HG03108 (cell line): Measurements from ENCODE around the gene PITPNC1.
"Not testable (repeated sequence)": the region's sequence is repeated elsewhere in the genome, so short reads cannot be mapped to it uniquely, and the experiment has no call there.

ENCODE experiments used
- ATAC-seq: cut with Tn5 transposase; IDR thresholded peaks from one replicate; pipeline ENCODE4 v1.9.1; 2021; ENCODE audit warnings: moderate library complexity; ENCODE audit not compliant: unreplicated experiment

The PITPNC1 gene

DNA sequence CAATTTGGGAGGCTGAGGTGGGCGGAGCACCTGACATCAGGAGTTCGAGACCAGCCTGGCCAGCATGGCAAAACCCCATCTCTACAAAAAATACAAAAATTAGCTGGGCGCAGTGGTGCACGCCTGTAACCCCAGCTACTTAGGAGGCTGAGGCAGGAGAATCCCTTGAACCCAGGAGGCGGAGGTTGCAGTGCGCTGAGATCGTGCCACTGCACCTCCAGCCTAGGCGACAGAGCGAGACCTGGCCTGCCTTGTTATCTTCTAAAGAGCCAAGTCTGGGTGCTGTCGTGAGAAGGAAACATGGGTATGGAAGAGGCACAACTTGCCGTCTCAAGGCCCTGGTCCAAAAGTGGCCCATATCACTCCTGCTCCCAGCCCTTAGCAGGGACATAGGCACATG is 103.9 kb downstream of the PITPNC1 start:
- not testable (repeated sequence) for ATAC-seq

DNA sequence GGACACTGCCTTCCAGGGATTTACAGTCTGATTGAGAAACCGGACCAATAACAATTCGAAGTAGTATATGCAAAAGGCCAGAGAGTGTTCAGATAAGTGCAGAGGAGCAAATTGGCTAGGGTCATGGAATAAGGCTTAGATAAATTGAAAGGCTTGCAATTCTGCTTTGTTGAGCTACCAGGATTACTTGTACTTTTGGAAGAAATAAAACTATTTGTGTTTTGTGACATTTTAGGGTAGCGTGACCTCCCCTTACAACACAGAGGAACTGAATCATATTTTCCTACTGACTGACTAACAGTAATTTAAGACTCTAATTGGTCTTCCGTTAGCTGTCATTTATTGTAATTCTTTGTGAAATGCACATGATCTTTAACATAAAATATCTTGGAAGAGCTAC is 104.7 kb downstream of the PITPNC1 start:
- ATAC-seq = no peak

DNA sequence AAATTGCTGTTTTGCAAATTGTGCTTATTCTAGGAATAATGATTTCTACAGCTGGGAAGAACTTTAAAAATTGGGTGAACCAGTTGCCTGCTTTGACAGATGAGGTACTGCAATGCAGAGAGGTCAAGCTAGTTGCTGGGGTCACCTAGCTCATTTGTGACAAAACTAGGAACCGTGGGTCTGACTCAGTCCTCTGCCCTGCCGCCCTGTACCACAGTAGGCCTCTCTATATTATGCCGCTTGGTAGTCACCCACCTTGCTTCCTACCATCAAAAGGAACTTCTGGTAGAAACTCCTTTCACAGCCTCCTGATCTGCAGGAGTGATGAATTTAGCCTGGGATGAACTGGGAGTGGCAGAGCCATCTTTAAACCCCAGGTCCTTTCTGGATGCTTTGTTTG is 105.7 kb downstream of the PITPNC1 start:
- ATAC-seq = no peak

DNA sequence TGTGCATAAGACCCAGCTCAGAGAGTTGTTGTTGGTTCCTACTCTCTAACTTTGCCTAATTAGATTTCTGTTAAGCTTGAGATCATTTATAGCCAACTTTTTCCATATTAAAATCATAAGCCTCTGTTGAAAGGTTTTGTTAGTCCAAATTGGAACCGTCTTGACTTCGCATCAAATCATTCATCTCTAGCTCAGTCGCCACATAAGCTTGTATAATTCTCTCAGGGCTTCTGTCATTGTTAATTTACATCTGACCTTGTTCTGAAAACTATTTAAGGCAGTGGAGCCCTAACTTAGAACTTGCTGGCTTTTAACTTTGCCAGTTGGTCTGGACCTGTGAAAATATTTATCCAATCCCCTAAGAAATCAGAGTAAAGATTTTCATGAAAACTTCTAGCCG is 107.2 kb downstream of the PITPNC1 start:
- ATAC-seq = no peak

DNA sequence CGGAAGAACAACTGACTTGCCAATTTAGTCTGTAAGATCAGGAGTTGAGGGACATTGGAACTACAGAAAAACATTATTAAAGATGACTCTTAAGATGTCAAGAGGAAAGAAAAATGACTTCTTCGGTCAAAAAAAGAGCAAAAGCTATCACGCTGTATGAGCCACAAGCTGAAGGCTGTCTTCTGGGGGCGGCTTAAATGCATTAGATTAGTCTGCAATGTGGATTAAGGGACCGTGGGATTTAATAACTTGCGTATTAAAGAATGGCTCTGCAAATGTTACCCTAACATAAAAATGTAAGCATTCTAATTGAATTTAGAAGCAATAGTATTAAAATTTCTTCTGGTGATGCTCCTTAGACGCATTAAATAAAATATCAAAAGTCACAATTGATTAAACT is 108.6 kb downstream of the PITPNC1 start:
- no peak for ATAC-seq

DNA sequence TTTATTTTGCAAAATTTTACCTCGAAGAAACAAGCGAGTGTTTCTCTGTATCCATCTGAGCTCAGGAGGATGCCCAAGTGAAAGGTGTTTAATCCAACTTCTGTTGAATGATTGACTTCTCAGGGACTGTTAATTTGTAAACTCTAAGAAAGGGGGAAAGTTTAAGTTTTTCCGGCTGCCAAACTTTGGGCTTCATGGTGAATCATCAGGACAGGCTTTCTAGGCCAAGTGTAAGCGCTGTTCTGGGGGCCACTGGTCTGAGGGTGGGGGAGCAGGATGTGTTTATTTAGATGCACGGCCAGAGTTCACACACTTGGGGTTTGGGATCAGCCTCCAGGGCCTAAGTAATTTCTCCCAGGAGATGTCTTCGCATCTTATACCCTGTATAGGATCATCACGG is 110.4 kb downstream of the PITPNC1 start:
- no peak for ATAC-seq

DNA sequence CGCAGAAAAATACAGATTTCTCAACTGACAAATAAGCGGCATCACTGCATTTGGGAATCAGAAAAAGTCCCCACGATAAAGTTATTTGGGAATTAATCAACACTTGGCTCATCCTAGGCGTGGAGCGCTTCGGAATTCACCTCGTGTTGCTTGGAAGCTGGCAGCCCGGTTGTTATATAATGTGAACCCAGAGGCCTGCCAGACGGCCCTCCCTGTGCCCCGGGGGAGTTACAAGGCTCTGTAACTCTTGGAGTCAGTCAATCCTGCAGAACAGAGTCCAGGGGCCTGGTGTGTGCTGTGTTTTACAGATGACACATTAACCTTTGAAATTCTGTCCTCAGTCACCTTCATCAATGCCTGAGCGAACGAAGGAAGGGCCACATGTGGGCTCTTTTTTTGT is 111.1 kb downstream of the PITPNC1 start:
- no peak for ATAC-seq

DNA sequence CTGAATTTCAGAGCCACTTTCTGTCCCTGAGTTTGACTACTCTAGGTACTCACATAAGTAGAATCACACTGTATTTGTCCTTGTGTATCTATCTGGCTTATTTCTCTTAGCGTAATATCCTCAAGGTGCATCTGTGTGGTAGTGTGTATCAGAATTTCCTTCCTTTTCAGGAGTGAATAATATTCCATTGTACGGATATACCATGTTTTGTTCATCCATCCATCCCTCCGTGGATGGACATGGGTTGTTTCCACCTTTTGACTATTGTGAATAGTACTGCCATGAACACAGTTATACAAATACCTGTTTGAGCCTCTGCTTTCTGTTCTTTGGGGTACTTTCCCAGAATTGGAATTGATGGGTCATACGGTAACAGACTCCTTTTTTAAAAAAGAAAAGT is 111.7 kb downstream of the PITPNC1 start:
- ATAC-seq = no peak

DNA sequence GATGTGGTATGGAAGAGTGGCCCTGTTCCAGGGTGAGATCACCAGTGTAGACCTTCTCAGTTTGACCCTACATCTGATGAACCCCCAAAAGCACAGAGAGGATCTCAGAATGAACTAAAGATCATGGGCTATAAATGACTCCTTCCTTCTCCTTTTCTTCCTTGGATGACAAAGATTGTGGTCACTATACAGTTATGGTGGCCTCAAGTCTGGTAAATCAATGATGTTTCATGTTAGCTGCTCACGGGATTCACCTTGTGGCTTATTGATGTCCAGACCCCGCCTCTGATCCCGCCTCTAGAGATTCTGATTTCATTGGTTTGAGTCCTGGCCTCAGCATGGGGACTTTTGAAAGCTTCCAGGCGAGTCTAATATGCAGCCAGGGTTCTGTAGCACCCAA is 112.2 kb downstream of the PITPNC1 start:
- no peak for ATAC-seq

DNA sequence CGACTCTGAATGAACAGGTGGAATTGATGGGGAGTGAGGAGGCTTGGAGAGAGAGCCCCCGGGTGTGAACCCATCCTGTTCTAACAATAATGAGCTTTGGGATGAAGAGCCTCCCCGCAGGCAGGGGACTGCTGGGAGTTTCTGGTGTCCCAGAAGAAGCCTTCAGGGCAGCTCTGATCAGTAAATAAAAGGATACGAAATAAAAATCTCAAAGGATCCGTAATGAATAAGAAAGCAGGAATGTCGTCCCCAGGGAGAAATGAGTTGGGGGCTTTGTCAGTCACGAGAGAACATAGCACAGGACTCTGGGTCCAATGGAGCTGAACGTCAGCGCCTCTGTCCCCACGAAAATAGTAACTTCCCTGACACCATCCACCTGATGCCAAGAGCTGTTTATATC is 113.4 kb downstream of the PITPNC1 start:
- no peak for ATAC-seq

DNA sequence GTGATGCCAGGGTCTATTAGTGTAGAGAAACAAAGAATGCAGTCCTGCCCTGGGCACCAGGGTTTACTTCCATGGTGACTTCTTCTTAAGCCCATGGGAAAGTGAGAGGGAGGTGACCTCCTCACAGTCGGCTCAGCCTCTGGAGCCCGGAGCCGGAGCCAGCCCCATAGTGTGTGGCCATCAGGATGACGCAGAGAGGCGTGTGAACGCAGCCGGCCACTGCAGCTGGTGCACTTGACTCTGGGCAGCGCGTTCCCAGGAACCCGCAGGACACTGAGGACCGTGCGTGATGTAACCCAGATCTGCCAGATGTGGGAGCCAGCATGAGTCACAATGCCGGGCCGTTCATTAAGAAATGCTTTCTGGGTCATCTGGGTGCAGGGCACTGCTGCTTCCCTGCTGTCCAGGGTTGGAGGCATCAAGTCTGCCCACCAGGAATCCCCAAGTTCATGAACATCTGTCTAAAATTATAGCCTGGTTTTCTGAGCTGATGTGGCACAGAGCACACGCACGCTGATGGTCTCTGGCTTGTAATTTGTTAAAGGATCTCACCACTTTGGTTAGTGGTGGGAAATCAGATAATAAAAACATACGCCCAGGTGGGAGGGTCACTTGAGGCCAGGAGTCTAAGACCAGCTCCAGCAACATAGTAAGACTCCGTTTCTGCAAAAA is 114.1 kb downstream of the PITPNC1 start:
- no peak for ATAC-seq

DNA sequence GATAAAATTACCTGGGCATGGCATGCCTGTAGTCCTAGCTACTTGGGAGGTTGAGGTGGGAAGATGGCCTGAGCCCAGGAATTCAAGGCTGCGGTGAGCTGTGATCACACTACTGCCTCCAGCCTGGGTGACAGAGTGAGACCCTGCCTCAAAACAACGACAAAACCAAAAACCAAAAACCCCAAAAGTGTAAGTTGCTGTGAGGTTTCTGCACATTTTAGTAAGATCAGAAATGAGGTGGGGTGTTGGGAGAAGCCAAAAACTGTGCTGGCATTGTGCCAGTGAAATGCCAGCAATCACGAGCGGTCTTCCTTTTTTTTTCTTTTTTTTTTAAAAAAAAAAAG is 114.6 kb downstream of the PITPNC1 start:
- ATAC-seq = no peak

DNA sequence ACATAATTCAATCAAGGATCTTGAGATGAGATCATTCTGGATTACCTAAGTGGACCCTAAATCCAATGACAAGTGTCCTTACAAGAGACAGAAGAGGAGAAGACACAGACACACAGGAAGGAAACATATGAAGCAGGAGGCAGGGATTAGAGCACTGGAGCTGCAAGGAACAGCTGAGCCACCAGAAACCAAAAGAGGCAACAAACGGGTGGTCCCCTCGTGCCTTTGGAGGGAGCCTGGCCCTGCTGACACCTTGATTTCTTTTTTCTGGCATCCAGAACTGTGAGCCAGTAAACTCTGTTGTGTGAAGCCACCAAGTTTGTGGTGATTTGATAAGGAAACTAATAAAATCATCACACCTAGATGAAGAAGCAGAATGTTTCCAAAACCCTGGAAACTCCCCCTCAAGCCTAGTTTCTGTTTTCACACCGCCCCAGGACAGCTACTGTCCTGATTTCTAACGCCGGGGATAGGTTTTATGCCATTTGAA is 115.2 kb downstream of the PITPNC1 start:
- ATAC-seq = no peak

DNA sequence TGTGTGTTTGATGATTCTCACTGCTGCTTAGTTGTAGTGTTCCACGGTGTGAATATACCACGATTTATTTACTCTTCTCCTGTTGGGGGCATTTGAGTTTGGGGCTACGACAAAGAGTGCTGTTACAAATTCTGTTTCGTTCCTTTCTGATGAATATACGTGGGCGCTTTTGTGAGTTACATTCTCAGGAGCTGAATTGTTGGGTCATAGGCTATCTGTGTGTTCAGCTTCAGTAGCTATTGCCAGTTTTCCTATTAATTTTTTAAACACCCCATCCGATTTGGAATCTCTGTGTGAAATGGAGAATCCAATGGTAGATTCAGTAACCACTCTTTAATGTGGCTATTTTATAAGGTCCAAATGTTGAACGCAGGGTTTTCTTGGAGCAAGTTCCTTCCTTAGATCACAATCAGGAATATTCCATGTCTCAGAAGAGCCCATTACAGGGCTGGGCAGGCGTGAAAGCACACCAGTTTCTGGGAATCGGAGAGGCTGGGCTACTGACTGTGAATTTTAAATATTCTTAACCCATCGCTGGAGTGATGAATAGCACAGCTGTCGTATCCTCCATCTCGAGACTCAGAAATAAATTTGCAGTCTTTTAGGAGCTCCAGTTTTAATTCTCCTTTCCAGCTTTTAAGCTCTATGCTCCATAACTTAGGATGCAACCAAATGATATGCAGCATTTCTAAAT is 115.9 kb downstream of the PITPNC1 start:
- no peak for ATAC-seq

DNA sequence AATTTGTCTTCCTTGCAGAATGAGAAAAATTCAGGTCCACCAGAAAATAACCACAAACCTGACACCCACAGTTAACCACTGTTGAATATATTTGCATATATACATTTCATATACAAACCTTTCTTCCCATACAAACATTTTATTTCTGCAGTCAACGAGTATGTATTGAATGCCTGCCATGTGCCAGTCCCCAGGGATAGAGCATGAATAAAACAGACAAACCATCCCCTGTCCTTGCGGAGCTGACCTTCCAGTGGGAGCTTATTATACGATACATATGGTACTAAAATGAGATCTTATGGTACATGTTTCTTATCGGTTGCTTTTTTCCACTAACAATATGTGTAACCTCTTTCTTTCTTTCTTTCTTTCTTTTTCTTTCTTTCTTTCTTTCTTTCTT is 116.7 kb downstream of the PITPNC1 start:
- ATAC-seq = no peak

DNA sequence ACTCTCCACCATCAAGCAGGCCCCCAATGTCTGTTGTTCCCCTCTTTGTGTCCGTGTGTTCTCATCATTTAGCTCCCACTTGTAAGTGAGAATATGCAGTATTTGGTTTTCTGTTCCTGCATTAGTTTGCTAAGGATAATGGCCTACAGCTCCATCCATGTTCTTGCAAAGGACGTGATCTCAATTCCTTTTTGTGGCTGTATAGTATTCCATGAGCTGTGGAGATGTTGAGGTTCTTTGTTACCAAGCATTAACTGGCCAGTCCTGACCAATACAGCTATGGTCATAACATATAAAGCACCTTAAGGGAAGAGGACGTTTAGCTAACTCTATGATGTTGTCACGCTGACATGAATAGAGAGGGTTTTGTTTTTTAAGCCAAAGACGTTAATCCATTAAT is 118.5 kb downstream of the PITPNC1 start:
- ATAC-seq = not testable (repeated sequence)

DNA sequence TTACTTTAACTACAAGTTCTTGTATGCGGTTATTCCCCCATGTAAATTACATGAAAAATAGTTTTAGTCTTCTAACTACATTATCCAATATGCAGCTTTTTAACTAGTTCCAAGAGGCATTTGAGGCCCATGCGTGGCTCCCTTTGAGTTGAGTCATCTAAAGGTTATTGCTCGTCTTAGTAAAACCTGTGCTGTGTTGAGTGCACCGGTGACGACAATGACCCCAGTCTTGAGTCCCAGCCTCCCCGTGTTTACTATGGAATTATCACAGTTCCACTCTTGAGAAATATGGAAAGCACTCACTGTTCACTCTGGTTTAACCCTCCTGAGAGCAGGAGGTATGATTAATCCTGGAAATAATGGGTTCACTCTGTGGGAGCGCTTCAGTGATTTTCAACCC is 119.2 kb downstream of the PITPNC1 start:
- ATAC-seq = no peak

DNA sequence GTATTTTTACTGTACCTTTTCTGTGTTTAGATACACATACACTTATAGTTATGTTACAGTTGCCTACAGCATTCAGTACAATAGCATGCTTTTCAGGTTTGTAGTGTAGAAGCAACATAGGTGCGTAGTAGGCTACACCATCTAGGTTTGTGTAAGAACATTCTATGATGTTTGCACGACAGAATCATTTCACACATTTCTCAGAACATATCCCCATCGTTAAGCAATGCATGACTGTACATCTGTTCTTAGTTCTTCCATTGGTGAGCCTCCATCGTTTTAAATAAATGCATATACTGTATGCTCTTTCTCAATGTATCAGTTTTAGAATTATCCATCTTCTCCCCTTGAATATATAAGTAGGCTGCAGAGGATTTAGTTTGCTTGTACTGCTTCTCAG is 122.6 kb downstream of the PITPNC1 start:
- no peak for ATAC-seq

DNA sequence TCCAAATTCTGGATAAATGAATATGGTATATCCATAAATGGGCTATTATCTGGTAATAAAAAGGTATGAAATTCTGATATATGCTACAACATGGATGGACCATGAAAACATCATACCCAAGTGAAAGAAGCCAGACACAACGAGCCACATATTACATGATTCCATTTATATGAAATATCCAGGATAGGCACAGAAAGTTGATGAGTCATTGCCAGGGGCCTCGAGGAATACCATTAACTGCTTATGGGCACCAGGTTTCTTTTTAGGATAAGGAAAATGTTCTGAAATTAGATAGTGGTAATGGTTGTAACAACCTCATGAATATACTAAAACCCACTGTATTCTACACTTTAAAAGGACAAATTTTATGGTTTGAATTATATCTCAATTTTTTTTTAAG is 123.2 kb downstream of the PITPNC1 start:
- ATAC-seq = no peak

DNA sequence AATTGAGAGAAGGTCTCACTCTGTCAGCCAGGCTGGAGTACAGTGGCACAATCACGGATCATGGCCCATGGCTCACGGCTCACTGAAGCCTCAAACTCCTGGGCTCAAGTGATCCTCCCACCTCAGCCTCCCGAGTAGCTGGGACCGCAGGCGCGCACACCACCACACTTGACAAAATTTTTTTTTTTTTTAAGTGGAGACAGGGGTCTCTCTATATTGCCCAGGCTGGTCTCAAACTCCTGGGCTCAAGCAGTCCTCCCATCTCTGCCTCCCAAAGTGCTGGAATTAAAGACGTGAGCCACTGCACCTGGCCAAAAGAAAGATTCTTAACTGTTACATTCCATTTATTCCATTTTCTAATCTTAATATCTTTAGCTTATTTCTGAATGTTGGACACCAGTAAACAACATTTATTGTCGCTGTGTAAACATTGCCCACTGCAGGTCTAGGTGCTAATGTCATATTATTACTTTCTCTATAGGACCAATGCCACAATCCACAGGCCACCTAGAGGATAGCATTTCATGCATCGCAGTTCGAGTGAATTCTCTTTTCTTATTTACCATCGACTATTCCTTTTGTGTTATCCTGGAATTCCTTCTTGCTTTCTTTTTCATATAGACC is 123.7 kb downstream of the PITPNC1 start:
- ATAC-seq = no peak

DNA sequence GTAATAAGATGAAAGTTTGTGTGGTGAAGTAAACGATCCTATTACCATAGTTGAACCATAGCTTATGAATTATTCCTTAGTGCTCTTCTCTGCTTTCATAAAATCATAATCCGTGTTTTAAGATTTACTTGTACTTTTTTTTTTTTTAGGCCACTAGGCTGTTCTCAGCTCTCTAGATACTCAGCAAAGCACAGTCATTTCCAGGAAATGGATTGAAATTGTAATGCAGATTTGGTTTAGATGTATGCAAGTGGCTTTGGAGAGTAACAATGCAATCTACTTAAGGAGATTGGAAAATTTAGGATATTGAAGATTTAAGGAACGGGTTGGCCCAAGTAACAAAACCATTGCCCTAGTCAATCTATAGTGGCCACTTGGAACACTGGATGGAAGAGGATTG is 125.1 kb downstream of the PITPNC1 start:
- ATAC-seq = no peak

DNA sequence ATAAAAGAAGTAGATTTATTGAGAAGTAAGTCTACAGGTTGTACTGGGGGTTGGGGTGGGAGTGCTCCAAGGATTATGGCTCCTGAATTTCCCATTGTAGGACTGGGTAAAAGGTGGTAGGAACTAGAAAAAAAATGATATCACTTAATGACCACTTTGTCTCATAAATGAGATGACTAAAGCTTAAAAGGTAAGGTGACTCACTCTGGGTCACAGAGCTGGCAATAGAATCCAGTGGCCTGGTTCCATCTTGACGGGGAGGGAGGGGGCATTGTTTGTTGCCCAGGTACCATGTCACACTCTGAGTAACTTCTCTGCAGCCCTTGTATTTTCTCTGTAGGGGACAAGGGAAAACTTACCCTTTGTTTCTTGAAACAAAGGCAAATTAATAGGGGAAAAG is 126.1 kb downstream of the PITPNC1 start:
- ATAC-seq = no peak
